Measurements from ENCODE around the gene EPN3. TPM values are rescaled to one million over a fixed set of nuclear protein-coding genes. Genes with fewer than 3 reads are reported as not detected.

EPN3 gene
- total RNA-seq, 1 donor from 2014 or later: not detected

DNA sequence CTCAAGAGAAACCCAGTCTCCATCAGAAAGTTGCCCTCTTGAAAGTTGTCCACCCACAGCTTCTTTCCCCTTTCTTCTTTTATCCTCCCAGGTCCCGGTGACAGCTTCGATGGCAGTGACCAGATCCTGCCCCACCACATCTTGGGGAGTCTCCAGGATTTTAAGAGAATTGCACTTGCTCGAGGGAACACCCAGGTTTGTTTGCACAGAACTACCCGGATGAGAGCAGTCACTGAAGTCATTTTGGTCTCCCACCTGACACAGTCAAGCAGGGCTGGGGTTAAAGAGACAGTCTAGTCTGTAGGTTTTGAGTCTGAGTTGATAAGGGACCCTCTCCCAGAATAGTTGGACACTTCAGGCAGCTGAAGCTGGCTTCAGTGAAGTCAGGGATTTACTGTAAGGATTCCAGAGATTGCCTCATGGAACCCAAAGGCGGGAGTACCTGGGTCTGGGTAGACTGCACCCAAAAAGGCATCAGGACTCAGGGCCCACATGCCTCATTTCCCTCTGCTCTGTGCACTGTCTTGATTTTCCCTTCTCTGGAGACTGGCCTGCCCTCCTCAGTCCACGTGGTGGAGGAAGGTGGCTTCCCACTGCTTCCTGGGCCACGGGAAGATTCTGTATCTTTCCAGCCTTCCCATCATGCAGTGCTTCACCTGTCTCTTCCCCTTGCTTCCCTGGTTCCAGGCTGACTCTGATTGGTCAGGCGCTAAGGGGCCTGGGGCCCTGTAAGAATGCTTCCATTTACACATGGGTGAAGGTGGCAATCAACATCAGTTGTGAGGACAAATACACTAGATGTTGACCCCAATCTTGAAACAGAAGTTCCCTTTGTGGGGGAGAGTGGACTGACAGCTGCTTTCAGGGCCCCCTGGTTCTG lies 14.8 kb upstream of the EPN3 start:
- Mint-ChIP-seq H3K9me3 (no peaks in the 10 kb centered on the region), H3K27me3 (ENCODE audit: low read depth) (no peaks in the 10 kb centered on the region), H3K27ac (no peak overlapping the region), H3K36me3 (ENCODE audit: low read depth) (no peaks in the 10 kb centered on the region), H3K4me1 (ENCODE audit: low read depth) (peaks cover 6% of the 10 kb centered on the region), H3K4me3 (ENCODE audit: low read depth) (no peak overlapping the region)
- DNase-seq (ENCODE audit: low spot score): no peak
- intact Hi-C loops (cut with micrococcal nuclease): no loop called here

DNA sequence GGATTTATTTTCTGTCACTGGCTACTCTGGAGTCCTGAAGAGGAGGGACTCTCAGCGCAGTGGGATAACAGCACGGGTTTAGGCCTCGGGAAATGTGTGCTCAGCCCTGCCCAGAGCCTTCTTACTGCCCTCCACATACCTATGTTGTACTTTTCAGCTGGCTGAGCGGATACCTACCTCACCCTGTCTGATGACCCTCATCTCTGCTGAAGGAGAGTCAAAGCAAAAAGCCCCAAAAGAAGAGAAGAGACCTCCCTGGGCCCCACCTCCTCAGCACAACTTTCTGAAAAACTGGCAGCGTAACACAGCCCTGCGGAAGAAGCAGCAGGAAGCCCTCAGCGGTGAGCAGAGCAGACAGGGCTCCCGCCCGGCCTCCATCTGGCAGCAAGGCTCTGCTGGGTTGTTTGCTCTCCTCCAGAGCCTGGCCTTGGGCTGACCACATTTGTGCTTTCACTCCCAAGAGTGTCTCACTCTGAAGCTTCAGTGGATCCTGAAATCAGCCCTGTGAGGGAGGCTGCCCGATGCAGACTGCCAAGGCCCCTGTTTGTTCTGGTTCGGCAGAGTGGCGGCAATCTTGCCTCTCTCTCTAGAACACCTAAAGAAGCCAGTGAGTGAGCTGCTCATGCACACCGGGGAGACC lies 14.0 kb upstream of the EPN3 start:
- Mint-ChIP-seq H3K36me3 (ENCODE audit: low read depth) (no peaks in the 10 kb centered on the region), H3K4me1 (ENCODE audit: low read depth) (peaks cover 6% of the 10 kb centered on the region), H3K27ac (no peak overlapping the region), H3K4me3 (ENCODE audit: low read depth) (no peak overlapping the region), H3K9me3 (no peaks in the 10 kb centered on the region), H3K27me3 (ENCODE audit: low read depth) (no peaks in the 10 kb centered on the region)
- DNase-seq (ENCODE audit: low spot score): no peak
- intact Hi-C loops (cut with micrococcal nuclease): no loop called here

DNA sequence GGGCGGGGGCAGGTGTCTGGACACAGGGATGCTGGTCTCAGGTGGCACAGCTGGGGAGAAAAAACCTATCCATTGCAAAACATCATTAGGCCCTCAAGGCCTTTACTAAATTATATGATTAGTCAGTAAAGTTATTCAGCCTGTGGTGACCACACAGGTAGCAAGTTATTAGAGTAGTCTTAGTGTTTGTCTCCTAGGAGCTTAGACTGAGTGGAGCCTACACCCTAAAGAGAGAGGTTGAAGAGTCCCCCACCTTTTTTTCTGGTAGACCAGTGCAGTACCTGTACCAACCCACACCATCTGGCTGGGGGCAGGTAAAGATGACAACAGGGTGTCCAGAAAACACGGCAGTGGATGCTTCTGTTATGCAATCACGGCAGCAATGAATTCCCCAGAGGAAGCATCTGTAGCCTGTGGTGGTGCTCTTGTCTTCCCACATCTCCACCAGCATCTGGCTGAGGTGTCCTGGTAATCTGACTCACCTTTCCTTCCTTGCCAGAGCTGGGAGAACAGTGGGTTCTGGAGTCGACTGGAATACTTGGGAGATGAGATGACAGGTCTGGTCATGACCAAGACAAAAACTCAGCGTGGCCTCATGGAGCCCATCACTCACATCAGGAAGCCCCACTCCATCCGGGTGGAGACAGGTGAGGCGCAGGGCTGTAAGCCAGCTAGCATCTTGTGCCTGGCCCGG lies 13.2 kb upstream of the EPN3 start:
- H3K9me3 Mint-ChIP-seq: no peaks in the 10 kb centered on the region
- H3K36me3 Mint-ChIP-seq (ENCODE audit: low read depth): no peaks in the 10 kb centered on the region
- H3K4me3 Mint-ChIP-seq (ENCODE audit: low read depth): no peak overlapping the region
- H3K27me3 Mint-ChIP-seq (ENCODE audit: low read depth): no peaks in the 10 kb centered on the region
- peaks cover 6% of the 10 kb centered on the region for H3K4me1 Mint-ChIP-seq (ENCODE audit: low read depth)
- DNase-seq (ENCODE audit: low spot score): no peak
- H3K27ac Mint-ChIP-seq: no peak overlapping the region
- intact Hi-C loops (cut with micrococcal nuclease): no loop called here

DNA sequence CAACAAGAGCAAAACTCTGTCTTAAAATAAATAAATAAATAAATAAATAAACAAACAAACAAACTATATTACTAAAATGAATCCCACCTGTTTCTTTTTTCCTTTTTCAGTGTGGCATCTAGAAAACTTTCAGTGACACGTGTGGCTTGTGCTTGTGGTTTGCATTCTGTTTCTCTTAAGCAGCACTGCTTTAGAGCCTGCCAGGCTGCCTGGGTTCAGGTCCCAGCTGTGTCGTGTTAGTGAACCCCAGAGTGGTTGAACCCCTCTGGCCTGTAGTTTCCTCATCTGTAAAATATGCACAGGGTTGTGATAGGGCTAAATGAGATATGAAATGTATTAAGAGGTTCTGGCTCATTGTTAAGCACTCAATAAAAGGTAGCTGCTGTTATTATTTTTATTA lies 12.1 kb upstream of the EPN3 start:
- peaks cover 6% of the 10 kb centered on the region for H3K4me1 Mint-ChIP-seq (ENCODE audit: low read depth)
- no peak overlapping the region for H3K27ac Mint-ChIP-seq

DNA sequence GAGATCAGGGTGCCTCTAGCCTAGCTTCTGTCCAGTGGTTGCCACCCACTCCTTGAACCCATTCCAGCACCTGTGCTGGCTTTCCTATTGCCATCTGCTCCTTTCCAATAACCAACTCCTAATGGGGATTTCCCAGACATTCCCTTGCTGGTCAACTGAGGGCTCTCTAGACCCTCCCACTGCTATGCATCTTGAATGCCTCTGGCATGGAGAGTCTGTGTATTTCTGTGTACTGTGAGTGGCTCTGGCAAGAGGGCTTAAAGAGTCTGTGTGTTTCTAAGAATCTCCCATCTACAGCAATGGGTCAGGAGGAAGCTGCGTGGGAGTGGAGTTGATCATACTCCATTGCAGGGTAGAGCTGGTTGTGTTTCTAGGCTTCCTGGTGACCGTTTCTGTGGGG lies 11.0 kb upstream of the EPN3 start:
- Mint-ChIP-seq H3K36me3 (ENCODE audit: low read depth) (no peaks in the 10 kb centered on the region), H3K4me3 (ENCODE audit: low read depth) (no peak overlapping the region), H3K27me3 (ENCODE audit: low read depth) (no peaks in the 10 kb centered on the region), H3K4me1 (ENCODE audit: low read depth) (peaks cover 6% of the 10 kb centered on the region), H3K9me3 (no peaks in the 10 kb centered on the region), H3K27ac (no peak overlapping the region)
- no peak for DNase-seq (ENCODE audit: low spot score)
- intact Hi-C loops (cut with micrococcal nuclease): no loop called here

More for the DNA sequence above, 12.1 kb upstream of the EPN3 start:
- Mint-ChIP-seq H3K9me3 (no peaks in the 10 kb centered on the region), H3K27me3 (ENCODE audit: low read depth) (no peaks in the 10 kb centered on the region), H3K4me3 (ENCODE audit: low read depth) (no peak overlapping the region), H3K36me3 (ENCODE audit: low read depth) (no peaks in the 10 kb centered on the region)
- intact Hi-C loops (cut with micrococcal nuclease): no loop called here
- no peak for DNase-seq (ENCODE audit: low spot score)

DNA sequence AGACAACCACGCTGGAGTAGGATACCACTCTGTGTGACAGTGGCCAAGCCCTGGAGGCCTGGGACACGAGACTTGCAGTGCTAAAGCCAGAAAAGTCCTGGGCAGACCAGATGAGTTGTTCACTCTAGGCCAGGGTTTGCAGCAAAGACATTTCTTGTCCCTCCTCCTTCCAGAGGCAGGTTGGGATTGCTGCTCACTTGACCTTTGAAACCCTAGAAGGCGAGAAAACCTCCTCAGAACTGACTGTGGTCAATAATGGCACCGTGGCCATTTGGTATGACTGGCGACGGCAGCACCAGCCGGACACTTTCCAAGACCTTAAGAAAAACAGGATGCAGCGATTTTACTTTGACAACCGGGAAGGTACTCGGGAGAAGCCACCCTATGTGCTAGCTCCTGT lies 9.8 kb upstream of the EPN3 start:
- intact Hi-C loops (cut with micrococcal nuclease): no loop called here
- H3K27me3 Mint-ChIP-seq (ENCODE audit: low read depth): no peaks in the 10 kb centered on the region
- no peaks in the 10 kb centered on the region for H3K4me1 Mint-ChIP-seq (ENCODE audit: low read depth)
- no peak overlapping the region for H3K4me3 Mint-ChIP-seq (ENCODE audit: low read depth)
- no peak overlapping the region for H3K27ac Mint-ChIP-seq
- H3K9me3 Mint-ChIP-seq: no peaks in the 10 kb centered on the region
- no peak for DNase-seq (ENCODE audit: low spot score)
- no peaks in the 10 kb centered on the region for H3K36me3 Mint-ChIP-seq (ENCODE audit: low read depth)

DNA sequence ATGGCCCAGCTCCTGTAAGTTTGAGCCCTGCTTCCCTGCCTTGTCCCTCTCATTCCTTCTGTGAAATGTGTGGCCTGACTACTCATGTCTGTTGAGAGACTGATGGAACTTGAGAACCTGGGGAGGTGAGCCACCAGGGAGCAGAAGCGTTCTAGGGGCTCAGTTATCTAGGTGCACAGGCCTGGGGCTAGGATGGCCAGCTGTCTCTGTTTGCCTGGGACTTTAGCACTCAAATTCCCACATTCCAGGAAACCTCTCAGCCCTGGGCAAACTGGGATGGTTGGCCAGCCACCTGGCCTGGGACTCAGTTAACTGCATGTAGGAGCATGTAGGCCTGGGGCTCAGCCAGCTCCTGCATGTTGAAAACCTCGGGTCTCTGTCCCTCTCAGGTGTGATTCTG lies 9.3 kb upstream of the EPN3 start:
- Mint-ChIP-seq H3K27me3 (ENCODE audit: low read depth) (no peaks in the 10 kb centered on the region), H3K36me3 (ENCODE audit: low read depth) (no peaks in the 10 kb centered on the region), H3K4me3 (ENCODE audit: low read depth) (no peak overlapping the region), H3K4me1 (ENCODE audit: low read depth) (no peaks in the 10 kb centered on the region), H3K27ac (no peak overlapping the region), H3K9me3 (no peaks in the 10 kb centered on the region)
- intact Hi-C loops (cut with micrococcal nuclease): no loop called here
- no peak for DNase-seq (ENCODE audit: low spot score)

DNA sequence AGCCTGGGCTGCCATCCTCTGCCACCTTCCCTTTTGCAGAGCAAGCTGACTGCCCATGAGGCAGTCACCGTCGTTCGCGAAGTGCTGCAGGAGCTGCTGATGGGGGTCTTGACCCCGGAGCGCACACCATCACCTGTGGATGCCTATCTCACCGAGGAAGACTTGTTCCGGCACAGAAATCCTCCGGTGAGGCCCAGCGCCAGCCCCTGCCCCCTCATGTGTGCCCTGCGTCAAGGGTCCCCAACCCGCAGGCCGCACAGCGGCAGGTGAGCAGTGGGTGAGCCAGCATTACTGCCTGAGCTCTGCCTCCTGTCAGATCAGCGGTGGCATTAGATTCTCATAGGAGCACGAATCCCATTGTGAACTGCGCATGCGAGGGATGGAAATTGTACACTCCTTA lies 7.7 kb upstream of the EPN3 start:
- H3K9me3 Mint-ChIP-seq: no peaks in the 10 kb centered on the region
- peaks cover 2% of the 10 kb centered on the region for H3K27me3 Mint-ChIP-seq (ENCODE audit: low read depth)
- H3K36me3 Mint-ChIP-seq (ENCODE audit: low read depth): no peaks in the 10 kb centered on the region
- H3K27ac Mint-ChIP-seq: no peak overlapping the region
- intact Hi-C loops (cut with micrococcal nuclease): no loop called here
- DNase-seq (ENCODE audit: low spot score): no peak
- no peaks in the 10 kb centered on the region for H3K4me1 Mint-ChIP-seq (ENCODE audit: low read depth)
- H3K4me3 Mint-ChIP-seq (ENCODE audit: low read depth): no peak overlapping the region

DNA sequence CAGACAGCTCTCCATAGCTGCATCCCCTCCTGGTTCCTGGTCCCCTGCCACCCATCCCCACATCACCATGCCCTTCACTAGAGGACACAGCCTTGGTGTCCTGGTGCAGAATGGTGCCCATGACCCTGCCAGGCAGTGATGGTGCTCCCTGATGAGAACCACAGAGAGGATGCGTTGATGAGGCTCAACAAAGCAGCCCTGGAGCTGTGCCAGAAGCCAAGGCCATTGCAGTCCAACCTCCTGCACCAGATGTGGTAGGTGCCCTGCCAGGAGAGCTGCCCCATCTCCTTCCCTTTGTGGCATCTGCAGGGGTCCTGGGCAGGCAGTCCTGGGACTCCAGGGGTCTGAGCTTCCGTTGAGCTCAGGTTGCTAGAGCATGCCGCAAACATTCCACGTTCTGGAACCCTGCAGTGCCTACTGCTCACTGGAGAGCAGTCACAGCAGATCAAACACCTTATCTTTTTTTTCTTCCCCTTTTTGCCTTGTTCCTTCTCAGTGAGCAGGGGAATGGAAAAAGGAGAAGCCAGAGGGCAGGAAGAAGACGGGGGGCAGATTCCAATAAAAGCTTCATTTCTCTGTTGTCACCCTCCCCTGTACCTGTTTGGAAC lies 5.3 kb upstream of the EPN3 start:
- H3K27me3 Mint-ChIP-seq (ENCODE audit: low read depth): peaks cover 17% of the 10 kb centered on the region
- intact Hi-C loops (cut with micrococcal nuclease): no loop called here
- H3K36me3 Mint-ChIP-seq (ENCODE audit: low read depth): no peaks in the 10 kb centered on the region
- no peaks in the 10 kb centered on the region for H3K9me3 Mint-ChIP-seq
- peaks cover 1% of the 10 kb centered on the region for H3K4me1 Mint-ChIP-seq (ENCODE audit: low read depth)
- H3K27ac Mint-ChIP-seq: no peak overlapping the region
- DNase-seq (ENCODE audit: low spot score): no peak
- no peak overlapping the region for H3K4me3 Mint-ChIP-seq (ENCODE audit: low read depth)

DNA sequence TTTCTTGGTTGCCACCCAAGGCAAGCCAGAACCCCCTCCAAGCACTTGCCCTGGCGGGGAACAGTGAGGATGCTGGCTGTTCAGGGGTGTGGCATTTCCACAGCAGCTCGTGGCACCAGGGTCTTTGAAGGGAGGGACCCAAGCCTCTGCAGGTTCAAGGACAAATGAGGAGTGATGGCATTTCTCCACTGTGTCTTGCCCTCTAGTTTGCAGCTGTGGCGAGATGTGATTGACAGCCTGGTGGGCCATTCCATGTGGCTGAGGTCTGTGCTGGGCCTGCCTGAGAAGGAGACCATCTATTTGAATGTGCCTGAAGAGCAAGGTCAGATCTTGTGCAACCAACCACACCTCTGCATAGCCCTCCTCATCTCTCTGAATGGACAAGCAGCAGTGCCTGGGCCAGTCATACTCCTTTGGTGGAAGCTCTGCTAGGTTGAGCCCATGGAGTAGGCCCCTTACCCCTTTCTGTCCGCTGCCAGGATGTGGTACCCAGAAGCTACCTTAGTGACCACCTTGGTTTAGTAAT lies 4.5 kb upstream of the EPN3 start:
- Mint-ChIP-seq H3K4me1 (ENCODE audit: low read depth) (peaks cover 1% of the 10 kb centered on the region), H3K27me3 (ENCODE audit: low read depth) (peaks cover 22% of the 10 kb centered on the region), H3K9me3 (no peaks in the 10 kb centered on the region), H3K4me3 (ENCODE audit: low read depth) (no peak overlapping the region), H3K27ac (no peak overlapping the region), H3K36me3 (ENCODE audit: low read depth) (no peaks in the 10 kb centered on the region)
- intact Hi-C loops (cut with micrococcal nuclease): no loop called here
- no peak for DNase-seq (ENCODE audit: low spot score)

DNA sequence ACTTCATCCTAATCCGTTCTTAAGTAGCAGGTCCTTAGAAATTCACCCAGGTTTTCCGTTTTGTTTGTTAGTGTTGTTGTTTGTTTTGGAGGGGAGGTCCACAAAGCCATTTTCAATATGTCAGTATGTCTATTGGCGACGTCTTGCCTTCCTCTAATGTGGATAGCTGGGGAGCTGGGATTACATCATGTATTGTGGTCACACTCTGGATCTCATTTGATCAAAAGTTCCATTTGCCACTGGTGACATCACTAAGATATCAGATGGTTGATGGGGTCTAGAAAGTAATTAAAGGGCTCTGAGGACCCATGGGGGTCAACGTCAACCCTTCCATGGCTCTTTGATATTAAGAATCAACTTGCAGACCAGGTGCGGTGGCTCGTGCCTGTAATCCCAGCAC lies 2.7 kb upstream of the EPN3 start:
- Mint-ChIP-seq H3K4me1 (ENCODE audit: low read depth) (peaks cover 12% of the 10 kb centered on the region), H3K27ac (no peak overlapping the region), H3K27me3 (ENCODE audit: low read depth) (peaks cover 38% of the 10 kb centered on the region)

DNA sequence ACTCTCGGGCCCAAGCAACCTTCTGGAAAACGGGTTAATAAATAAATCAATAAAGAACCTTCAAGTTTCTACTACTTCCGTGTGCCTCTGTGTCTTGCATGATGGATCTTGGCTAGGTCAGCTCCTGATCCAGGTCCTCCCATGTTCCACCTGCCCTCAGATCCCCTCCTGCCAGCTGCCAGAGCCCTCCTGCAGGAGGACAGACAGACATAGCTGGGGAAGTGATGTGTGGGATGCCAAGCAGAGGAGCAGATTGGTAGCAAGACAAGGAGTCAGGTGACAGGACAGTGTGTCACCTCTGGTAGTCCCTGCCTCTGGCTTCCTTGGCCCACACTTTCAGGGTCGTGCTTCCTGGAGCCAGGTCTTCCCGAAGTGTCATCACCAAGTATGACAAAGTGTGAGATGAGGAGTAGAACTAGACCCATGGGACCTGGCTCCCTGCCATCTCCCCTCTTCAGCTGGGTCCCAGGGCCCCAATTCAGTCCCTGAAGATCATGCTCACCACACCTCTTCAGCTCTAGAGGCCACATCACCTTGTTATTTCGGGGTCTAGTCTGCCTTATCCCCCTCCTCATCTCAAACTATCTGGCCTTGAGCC lies 1.0 kb upstream of the EPN3 start:
- Mint-ChIP-seq H3K36me3 (ENCODE audit: low read depth) (no peaks in the 10 kb centered on the region), H3K27ac (no peak overlapping the region), H3K4me3 (ENCODE audit: low read depth) (no peak overlapping the region), H3K4me1 (ENCODE audit: low read depth) (peaks cover 12% of the 10 kb centered on the region), H3K9me3 (no peaks in the 10 kb centered on the region), H3K27me3 (ENCODE audit: low read depth) (peaks cover 46% of the 10 kb centered on the region)
- intact Hi-C loops (cut with micrococcal nuclease): no loop called here
- DNase-seq (ENCODE audit: low spot score): no peak

More for the DNA sequence above, 2.7 kb upstream of the EPN3 start:
- Mint-ChIP-seq H3K4me3 (ENCODE audit: low read depth) (no peak overlapping the region), H3K9me3 (no peaks in the 10 kb centered on the region), H3K36me3 (ENCODE audit: low read depth) (no peaks in the 10 kb centered on the region)
- intact Hi-C loops (cut with micrococcal nuclease): no loop called here
- DNase-seq (ENCODE audit: low spot score): no peak

Data from activated T-helper 2 cell treated with anti-CD3 and anti-CD28 coated beads, Interferon-gamma antibody, Interleukin-2, Interleukin-4, amounts not matched to agents 10 μg/mL and 5 μg/mL and 100 μg/mL, durations not matched to agents 14 hours and 24 hours and 36 hours (primary cell).